Activated B cell treated with CpG ODN at 0.5 μM for 24 hours (primary cell): ENCODE data around the gene CDCP2. TPM values are rescaled to one million over a fixed set of nuclear protein-coding genes. Genes with fewer than 3 reads are reported as not detected.

Experiments
- ATAC-seq: fragments of 200-7000 bp; cut with Tn5 transposase; one replicate; pipeline ENCODE4 v1.10.0; 2021; ENCODE audit warnings: low read depth, mild to moderate bottlenecking, moderate library complexity
- CTCF ChIA-PET: fragments of 350-600 bp; sonication (Branson Sonifier 250); formaldehyde crosslinking; loops from one replicate; lab custom pipeline; 2021; ENCODE audit warnings: antibody characterized with exemption; lab: Charles Lee
- POLR2A ChIA-PET: fragments of 350-600 bp; sonication (Branson Sonifier 250); formaldehyde crosslinking; loops from one replicate; lab custom pipeline; 2021; ENCODE audit warnings: antibody characterized with exemption; lab: Charles Lee
- DNase-seq: peaks from one replicate; pipeline ENCODE4 v3.0.0; 2022
- H3K27ac Mint-ChIP-seq: one replicate; pipeline ENCODE4 v1.8.0; 2020; ENCODE audit warnings: mixed read lengths
- H3K27me3 Mint-ChIP-seq: one replicate; pipeline ENCODE4 v1.8.0; 2021; ENCODE audit warnings: mixed read lengths
- H3K36me3 Mint-ChIP-seq: one replicate; pipeline ENCODE4 v1.8.0; 2021; ENCODE audit warnings: low read depth, mixed read lengths
- H3K4me1 Mint-ChIP-seq: one replicate; pipeline ENCODE4 v1.8.0; 2021; ENCODE audit warnings: mixed read lengths
- H3K4me3 Mint-ChIP-seq: one replicate; pipeline ENCODE4 v1.8.0; 2020; ENCODE audit warnings: mild to moderate bottlenecking, mixed read lengths
- H3K9me3 Mint-ChIP-seq: one replicate; pipeline ENCODE4 v1.8.0; 2020; ENCODE audit warnings: mixed read lengths
- CTCF ChIP-seq: fragments of 200-600 bp; IDR thresholded peaks from one replicate; pipeline ENCODE4 v1.8.0; 2022; ENCODE audit warnings: antibody characterized with exemption, mild to moderate bottlenecking
- intact Hi-C: fragments of 100-400 bp; cut with micrococcal nuclease; formaldehyde crosslinking; loops from one replicate; pipeline ENCODE4 v1.15.1; 2024
- total RNA-seq: library from RNA; stranded (reverse); gene quantifications from 2 replicates; pipeline ENCODE4 v1.2.3, GENCODE V29; 2022

CDCP2 gene
- total RNA-seq, 1 donor from 2014 or later: not detected

- H3K36me3 Mint-ChIP-seq: no peaks in the 10 kb centered on the region
- ATAC-seq (no peak), DNase-seq (no peak)
- intact Hi-C loops: no loop called here
- POLR2A ChIA-PET: no interaction called here
- CTCF ChIA-PET: no interaction called here
- H3K27ac Mint-ChIP-seq: no peak overlapping the region
- H3K27me3 Mint-ChIP-seq: no peaks in the 10 kb centered on the region
- no peak overlapping the region for H3K4me3 Mint-ChIP-seq
- H3K9me3 Mint-ChIP-seq: no peaks in the 10 kb centered on the region
- no peaks in the 10 kb centered on the region for H3K4me1 Mint-ChIP-seq
- no peak for TF ChIP-seq CTCF
Observed at GRCh38 chr1:54137534-54138061, 15.2 kb downstream of the CDCP2 start.

- no peak overlapping the region for H3K27ac Mint-ChIP-seq
- CTCF ChIA-PET: no interaction called here
- H3K9me3 Mint-ChIP-seq: no peaks in the 10 kb centered on the region
Observed at GRCh38 chr1:54136963-54137533, 15.8 kb downstream of the CDCP2 start.

DNA sequence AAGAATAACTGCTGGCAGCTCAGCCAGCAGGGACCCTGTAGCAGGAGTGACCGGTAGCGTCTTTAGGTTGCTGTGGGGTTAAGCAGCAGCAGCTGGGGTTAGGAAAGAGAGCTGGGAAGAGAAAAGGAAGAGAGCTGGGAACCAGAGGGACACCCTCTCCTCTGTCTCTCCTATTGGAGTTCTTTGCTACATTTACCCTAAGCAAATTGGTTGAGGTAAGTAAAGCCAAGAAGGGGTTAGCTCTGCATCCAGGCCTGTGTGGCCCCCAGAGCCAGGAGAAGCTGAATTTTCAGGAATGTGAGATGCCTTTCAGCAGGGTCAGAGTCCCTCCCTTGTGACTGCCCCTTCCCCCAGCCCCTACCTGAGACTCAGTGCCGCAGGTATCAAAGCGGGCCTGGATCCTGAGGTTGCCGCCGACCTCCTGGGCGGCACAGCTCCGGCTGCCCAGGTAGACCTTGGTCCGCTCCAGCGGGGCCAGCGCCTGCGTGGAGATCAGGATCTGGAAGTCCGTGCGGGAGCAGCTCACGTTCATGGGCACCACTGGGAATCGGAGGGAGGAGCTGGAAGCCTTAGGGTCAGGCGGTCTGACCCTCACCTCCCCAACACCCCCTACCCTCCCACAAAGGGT lies 16.4 kb downstream of the CDCP2 start:
- CTCF ChIA-PET: no interaction called here
- Mint-ChIP-seq H3K27me3 (no peaks in the 10 kb centered on the region), H3K27ac (no peak overlapping the region), H3K4me3 (no peak overlapping the region), H3K9me3 (no peaks in the 10 kb centered on the region), H3K36me3 (no peaks in the 10 kb centered on the region), H3K4me1 (no peaks in the 10 kb centered on the region)
- DNase-seq: no peak
- no peak for TF ChIP-seq CTCF
- ATAC-seq: no peak
- intact Hi-C loops: no loop called here
- POLR2A ChIA-PET: no interaction called here

More at GRCh38 chr1:54136963-54137533, 15.8 kb downstream of the CDCP2 start:
- POLR2A ChIA-PET: no interaction called here
- DNase-seq: no peak
- intact Hi-C loops: no loop called here
- TF ChIP-seq CTCF: no peak
- no peaks in the 10 kb centered on the region for H3K36me3 Mint-ChIP-seq
- no peak overlapping the region for H3K4me3 Mint-ChIP-seq
- H3K27me3 Mint-ChIP-seq: no peaks in the 10 kb centered on the region
- no peak for ATAC-seq
- no peaks in the 10 kb centered on the region for H3K4me1 Mint-ChIP-seq

DNA sequence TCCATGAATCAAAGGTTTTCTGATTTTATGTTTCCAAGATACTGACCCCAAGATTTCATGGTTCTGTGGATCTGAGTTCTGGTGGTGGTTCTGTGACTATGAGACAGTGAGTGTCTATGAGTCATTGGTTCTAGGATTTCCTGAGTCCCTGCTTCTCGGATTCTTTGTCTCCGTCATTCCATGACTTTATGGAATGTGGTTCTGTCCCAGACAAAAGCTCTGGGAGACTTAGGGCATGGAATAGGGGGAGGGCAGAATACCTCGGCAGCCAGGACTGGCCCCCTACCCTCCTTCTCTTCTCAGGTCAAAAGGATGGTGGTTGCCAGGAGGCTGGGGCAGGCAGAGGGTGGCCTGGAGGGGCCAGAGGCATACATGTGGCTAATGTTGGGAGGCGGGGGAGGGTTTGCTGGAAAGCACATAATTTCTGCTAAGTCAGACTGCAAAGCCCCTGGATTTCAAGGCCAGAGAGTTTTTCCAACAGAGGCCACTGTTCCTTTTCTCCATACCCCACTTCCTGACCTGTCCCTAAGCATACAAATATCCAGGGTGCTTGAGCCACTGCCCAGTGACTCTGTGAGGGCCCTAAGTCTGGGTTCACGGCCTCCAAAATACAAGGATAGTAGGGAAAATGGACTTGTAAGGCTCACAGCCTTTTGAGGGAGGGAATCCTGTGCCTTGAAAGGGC lies 17.2 kb downstream of the CDCP2 start:
- no peak overlapping the region for H3K27ac Mint-ChIP-seq
- ATAC-seq (no peak), DNase-seq (no peak)
- H3K36me3 Mint-ChIP-seq: no peaks in the 10 kb centered on the region
- intact Hi-C loops: no loop called here
- H3K4me3 Mint-ChIP-seq: no peak overlapping the region
- TF ChIP-seq CTCF: no peak
- H3K4me1 Mint-ChIP-seq: no peaks in the 10 kb centered on the region
- no peaks in the 10 kb centered on the region for H3K9me3 Mint-ChIP-seq
- H3K27me3 Mint-ChIP-seq: no peaks in the 10 kb centered on the region
- POLR2A ChIA-PET: no interaction called here
- CTCF ChIA-PET: no interaction called here

DNA sequence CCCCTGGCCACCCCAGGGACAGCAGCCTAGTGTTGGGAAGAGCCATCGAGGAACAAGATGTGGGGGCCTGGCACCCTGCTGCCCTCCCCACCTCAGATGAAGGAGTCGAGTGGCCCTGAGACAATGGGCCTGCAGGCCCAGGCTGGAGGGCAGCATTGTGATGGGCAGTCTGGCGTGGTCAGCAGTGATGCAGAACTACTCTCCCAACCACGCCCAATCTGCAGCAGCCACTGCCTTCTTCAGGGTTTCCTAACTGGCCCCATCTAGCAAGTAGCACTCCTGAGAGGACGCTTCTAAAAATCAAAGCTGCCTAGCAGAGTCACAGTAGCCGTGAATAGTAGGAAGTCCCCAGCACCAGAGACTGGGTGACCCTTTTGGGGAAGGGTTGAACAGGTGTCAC lies 18.5 kb downstream of the CDCP2 start:
- H3K27me3 Mint-ChIP-seq: no peaks in the 10 kb centered on the region
- no peak overlapping the region for H3K27ac Mint-ChIP-seq
- intact Hi-C loops: no loop called here
- CTCF ChIA-PET: no interaction called here
- no peaks in the 10 kb centered on the region for H3K4me1 Mint-ChIP-seq
- TF ChIP-seq CTCF: no peak
- H3K4me3 Mint-ChIP-seq: no peak overlapping the region
- ATAC-seq (no peak), DNase-seq (no peak)
- no peaks in the 10 kb centered on the region for H3K36me3 Mint-ChIP-seq
- no peaks in the 10 kb centered on the region for H3K9me3 Mint-ChIP-seq
- POLR2A ChIA-PET: no interaction called here
